T-helper 22 cell (primary cell): ENCODE data around the gene EDC4.
"Not testable (repeated sequence)": the region's sequence is repeated elsewhere in the genome, so short reads cannot be mapped to it uniquely, and the experiment has no call there.

ENCODE experiments used
- DNase-seq: peaks from one replicate; pipeline ENCODE4 v3.0.0-alpha.2; 2020; ENCODE audit warnings: low read depth

EDC4 gene, protein sequence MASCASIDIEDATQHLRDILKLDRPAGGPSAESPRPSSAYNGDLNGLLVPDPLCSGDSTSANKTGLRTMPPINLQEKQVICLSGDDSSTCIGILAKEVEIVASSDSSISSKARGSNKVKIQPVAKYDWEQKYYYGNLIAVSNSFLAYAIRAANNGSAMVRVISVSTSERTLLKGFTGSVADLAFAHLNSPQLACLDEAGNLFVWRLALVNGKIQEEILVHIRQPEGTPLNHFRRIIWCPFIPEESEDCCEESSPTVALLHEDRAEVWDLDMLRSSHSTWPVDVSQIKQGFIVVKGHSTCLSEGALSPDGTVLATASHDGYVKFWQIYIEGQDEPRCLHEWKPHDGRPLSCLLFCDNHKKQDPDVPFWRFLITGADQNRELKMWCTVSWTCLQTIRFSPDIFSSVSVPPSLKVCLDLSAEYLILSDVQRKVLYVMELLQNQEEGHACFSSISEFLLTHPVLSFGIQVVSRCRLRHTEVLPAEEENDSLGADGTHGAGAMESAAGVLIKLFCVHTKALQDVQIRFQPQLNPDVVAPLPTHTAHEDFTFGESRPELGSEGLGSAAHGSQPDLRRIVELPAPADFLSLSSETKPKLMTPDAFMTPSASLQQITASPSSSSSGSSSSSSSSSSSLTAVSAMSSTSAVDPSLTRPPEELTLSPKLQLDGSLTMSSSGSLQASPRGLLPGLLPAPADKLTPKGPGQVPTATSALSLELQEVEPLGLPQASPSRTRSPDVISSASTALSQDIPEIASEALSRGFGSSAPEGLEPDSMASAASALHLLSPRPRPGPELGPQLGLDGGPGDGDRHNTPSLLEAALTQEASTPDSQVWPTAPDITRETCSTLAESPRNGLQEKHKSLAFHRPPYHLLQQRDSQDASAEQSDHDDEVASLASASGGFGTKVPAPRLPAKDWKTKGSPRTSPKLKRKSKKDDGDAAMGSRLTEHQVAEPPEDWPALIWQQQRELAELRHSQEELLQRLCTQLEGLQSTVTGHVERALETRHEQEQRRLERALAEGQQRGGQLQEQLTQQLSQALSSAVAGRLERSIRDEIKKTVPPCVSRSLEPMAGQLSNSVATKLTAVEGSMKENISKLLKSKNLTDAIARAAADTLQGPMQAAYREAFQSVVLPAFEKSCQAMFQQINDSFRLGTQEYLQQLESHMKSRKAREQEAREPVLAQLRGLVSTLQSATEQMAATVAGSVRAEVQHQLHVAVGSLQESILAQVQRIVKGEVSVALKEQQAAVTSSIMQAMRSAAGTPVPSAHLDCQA (N-terminal part only)

DNA sequence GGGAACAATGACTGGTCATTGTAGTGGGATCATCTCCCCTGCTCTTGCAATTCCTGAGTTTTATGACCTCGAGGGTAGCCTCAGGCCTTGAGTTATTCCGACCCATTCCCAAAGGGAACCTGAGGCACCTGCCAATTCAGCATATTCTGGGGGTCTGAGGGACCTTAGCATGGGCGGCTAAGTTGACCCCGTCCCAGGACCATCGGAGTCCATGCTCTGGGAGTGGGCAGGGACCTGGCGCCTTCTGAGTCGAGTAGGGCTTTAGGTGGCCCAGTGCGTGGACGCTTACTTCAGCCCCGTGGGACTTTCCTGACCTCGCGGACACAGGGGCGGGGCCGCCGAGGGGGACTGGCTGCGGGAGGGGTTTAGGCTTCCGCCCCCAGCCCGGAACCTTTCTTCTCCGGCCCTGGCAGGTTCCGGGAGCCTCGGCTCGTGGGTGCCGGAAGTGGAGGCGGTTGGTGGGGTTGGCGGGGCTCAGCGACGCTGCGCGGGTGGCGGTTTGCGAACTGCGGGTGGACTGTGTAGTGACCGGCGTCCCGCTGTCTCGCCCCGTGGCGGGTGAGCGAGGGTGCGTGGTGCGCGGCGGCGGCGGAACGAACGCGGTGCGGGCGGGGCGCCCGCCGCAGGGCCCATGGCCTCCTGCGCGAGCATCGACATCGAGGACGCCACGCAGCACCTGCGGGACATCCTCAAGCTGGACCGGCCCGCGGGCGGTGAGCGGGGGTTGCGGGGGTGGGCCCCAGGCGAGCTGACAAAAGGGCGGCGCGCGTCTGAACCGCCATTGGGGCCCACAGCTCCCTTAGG lies at the start of gene EDC4:
EDC4 (plus strand) TSS at position 422 of the 804 bp plus-strand sequence; CDS start at position 632, 210 bp downstream.
- peak; percentile 74 for DNase-seq

GRCh38 chr16:67825119-67825518 lies 47.7 kb upstream of the EDC4 start:
- DNase-seq: no peak

- no peak for DNase-seq
Observed at GRCh38 chr16:67825906-67826305, 46.9 kb upstream of the EDC4 start.

DNA sequence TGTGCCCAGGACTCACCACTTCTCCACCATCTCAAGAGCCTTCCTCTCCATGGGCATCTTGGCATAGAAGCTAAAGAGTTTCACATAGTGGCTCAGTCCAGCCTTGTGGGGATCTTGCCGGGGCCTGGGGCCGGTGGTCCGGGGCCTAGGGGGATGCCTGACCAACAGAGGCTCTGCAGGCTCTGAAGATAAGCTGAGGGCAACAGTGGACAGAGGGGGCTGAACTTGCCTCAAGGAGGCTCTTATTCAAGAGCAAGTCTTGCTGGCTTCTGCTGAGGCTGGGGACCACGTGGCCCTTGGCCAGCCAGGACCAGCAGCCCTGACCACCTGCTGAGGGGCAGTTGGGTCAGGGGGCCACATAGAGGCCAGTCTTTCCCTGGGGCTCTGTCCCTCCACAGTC lies 44.2 kb upstream of the EDC4 start:
- no peak for DNase-seq

DNA sequence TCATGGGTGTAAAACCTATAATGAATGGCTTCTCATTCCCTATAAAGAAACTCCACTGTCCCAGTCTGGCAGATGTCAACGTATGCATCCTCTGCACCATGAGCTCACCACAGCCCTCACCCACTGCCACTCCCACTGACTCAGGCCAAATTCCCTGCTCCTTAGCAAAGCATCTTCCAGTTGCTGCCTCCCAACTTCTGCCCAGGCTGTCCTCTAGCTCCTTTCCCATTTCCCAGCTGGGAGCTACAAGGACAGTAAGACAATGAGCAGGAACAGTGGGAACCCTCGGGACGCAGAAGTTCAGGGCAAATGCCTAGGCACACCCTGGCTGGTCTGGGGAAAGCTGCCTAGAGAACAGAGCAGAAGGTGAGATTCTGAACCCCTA lies 39.8 kb upstream of the EDC4 start:
- no peak for DNase-seq

DNA sequence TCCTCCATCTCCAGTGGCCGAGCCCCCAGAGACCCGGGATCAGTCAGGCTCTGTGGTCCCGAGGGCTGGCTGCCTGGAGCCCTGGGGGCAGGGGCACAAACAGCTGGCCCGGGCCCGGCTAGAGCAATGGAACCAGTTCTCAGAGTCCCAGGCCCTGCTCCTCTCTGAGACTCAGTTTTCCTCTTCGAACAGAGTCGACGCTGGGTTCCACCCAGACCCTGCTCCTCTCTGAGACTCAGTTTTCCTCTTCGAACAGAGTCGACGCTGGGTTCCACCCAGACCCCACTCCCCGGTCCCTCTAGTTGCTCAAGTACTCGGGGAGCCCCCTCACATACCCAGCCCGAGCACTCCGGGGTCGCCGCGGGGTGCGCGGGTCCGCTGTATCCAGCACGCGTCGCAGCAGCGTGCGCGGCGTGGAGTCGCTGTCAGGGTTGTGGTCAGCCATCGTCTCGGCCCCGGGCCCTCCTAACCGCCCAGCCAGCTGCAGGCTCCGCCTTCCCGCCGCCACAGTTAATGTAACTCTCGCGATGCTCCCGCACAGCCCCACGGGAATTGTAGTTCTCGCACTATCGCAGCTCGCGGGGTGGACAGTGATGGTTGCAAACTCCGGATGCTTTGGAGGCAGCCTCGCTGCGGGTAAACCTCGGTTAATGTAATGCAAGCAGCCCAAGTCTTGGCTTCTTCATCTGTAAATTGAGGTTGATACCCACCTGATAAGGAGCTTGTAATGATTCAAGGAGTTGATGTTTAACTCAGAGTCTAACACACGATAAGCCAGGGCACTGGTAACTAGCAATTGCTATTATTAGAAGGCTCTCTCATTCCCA lies 39.2 kb upstream of the EDC4 start:
- DNase-seq: peak; percentile 82

DNA sequence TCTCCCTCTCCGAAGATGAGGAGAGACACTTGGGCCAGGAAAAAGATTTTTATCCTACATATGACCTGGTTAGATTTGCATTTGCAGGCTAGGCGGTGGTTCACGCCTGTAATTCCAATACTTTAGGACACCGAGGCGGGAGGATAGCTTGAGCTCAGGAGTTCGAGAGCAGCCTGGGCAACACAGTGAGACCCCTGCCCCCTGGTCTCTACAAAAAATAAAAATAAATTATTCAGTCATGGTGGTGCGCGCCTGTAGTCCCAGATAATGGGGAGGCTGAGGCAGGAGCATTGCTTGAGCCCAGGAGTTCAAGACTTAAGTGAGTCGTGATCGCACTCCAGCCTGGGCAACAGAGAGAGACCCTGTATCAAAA lies 38.6 kb upstream of the EDC4 start:
- DNase-seq: no peak

- DNase-seq: not testable (repeated sequence)
Observed at GRCh38 chr16:67837190-67837589, 35.7 kb upstream of the EDC4 start.

DNA sequence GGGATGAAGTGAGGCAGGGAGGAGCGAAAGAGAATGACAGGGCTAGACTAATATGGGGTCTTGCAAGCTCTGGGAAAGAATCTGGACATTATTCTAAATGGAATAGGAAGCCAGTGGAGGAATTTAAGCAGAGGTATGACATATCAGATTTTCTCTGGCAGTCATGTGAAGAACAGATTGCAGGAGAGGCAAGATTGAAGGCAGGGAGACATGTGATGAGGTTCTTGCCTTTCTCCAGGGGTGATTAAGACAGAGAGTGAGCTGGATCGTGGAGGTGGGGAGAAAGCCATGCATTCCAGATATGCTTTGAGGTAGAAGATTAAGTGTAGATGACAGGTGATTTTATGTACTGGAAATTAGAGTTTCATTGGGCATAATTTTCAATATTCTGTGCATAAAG lies 35.0 kb upstream of the EDC4 start:
- no peak for DNase-seq

- no peak for DNase-seq
Observed at GRCh38 chr16:67841198-67841815, 31.5 kb upstream of the EDC4 start.

- peak; percentile 84 for DNase-seq
Observed at GRCh38 chr16:67841816-67842508, 30.9 kb upstream of the EDC4 start, which contains the start of gene THAP11. Gene THAP11, plus strand, starts transcription at chr16:67842320. Its CDS starts 235 bp downstream, at chr16:67842555.

- peak; percentile 68 for DNase-seq
Observed at GRCh38 chr16:67842509-67843342, 30.1 kb upstream of the EDC4 start.

- DNase-seq: no peak
Observed at GRCh38 chr16:67843343-67843765, 29.5 kb upstream of the EDC4 start.

DNA sequence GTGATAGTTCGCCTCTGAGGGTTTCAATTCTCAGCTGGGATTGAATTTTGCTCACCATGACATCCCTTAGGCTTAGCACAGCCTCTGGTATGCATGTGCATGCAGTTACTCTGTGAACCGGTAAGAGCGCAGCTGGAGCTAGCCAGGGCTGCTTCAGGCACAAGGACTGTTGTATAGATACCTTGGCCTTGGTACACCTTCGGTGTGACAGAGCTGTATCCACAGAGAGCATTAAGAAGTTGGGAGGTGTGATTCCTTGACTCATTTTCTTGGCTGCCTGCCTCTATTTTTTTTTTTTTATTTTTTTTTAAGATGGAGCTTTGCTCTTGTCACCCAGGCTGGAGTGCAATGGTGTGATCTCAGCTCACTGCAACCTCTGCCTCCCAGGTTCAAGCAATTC lies 28.4 kb upstream of the EDC4 start:
- no peak for DNase-seq

DNA sequence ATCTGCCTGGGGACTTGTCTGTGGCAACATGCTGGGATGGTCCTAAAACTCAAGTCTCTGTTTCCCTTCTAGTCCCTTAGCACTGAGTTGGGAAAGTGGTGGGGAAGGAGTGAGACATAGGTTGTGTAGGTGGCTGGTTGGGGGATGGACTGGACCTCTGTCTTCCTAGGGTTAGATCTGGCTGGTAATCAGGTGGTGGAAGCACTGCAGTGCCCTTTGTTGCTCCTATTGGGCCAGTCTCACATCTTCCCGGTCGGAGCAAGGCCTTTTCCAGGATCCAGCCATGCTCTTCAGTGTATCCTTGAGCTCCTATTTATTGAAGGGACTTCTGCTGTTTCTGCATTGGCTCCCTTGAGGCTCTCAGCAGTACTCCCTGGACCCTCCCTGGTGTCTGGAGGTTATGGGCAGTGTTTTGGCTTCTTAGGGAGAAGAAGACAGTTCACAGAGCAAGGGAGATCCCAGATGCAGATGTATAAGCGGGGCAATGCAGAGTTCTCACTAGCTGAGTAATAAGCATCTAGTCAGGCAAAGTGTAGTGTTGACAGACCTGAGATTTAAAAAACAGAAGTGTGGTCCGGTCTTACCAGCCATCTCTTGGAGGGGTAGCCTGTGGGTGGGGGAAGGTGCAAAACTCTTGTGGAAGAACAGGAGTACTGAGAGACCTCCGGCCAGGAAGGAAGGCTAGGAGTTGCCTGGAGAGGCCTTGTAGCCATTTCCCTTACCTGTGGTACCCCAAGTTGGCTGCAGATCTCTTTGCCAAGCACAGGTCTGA lies 27.4 kb upstream of the EDC4 start:
- DNase-seq: no peak

GRCh38 chr16:67846063-67846319 lies 26.9 kb upstream of the EDC4 start:
- no peak for DNase-seq

DNA sequence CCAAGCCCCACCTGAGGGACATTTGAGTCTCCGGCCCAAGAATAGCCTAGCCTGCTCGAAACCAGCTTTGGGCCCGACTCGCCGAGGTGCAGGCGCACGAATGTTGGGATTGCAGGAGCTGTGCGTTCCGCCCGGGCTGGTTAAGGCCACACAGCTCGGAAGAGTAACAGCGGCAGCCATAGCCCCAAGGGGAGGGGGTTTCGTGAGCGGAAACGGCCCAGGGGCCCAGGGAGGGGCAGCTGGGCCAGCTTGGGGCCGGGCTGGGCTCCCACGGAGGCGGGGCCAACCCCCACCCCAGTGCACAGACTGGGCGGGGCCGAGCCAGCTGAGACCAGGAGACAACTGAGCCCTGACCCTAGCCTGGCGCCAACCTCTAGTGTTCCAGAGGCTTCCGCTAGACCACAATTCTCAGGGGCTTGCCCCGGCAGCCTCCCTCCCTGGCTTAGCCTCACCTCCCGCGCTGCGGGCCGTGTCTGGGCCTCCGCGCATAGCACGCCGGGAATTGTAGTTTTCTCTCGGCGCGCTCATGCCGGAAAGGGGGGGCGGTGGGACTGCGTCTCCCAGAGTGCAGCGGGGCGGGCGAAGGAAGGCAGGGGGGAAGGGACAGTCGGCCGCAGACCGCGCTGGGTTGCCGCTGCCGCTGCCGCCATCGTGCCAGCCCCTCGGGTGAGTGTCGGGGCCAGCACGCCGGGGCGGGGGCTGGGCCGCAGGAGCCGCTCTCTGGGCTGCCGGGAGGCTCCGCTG lies 26.4 kb upstream of the EDC4 start, which contains the start of gene NUTF2:
NUTF2 (plus strand) TSS at position 614 of the 744 bp plus-strand sequence. CDS start 18,198 bp downstream, outside the sequence.
- peak; percentile 93 for DNase-seq
